Measurements from ENCODE around the gene CELF2.
A peak's percentile ranks its signal among the peaks of the same experiment; 100 is the strongest.

CELF2 gene

GRCh38 chr10:11169976-11170375 is 152.3 kb downstream of the CELF2 start:
- Histone ChIP-seq H3K36me3 (ENCODE audit: control insufficient read depth in 1 of 2, insufficient read depth in 2 of 2, low read length in 2 of 2) (peaks cover 11 to 14% of the 10 kb centered on the region in 2 donors), H3K27ac (ENCODE audit: low read length) (peak overlapping the region; percentile 70), H3K4me1 (ENCODE audit: control insufficient read depth in 1 of 2, insufficient read depth in 2 of 2, low read length in 2 of 2) (peaks cover 0 to 15% of the 10 kb centered on the region in 2 donors), H3K9me3 (ENCODE audit: control insufficient read depth in 1 of 2, low read length in 2 of 2) (no peaks in the 10 kb centered on the region), H3K27me3 (ENCODE audit: low read depth, low read length) (no peaks in the 10 kb centered on the region), H3K4me3 (ENCODE audit: low read depth in 1 of 2, low read length in 2 of 2) (peak overlapping the region in 1 of 2 donors; percentile 15)

DNA sequence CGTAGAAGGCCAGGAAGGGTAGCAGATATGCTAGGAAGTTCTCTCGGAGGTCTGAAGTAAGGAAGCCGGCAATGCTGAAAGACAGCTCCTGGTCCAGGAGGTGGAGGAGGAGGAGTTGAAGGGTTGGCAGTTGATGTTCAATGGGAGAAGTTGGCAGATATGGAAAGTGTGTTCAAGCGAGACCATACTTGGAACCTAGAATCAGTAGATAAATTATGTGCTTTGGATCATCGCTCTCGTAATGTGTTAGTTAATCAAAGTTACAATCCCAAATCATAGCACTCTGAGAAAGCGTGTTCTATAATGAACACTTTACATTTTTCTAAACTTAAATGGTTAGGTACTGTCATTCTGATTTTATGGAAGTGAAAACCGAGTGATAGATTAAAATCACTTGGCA is 152.9 kb downstream of the CELF2 start:
- Histone ChIP-seq H3K36me3 (ENCODE audit: control insufficient read depth in 1 of 2, insufficient read depth in 2 of 2, low read length in 2 of 2) (peaks cover 11 to 14% of the 10 kb centered on the region in 2 donors), H3K4me1 (ENCODE audit: control insufficient read depth in 1 of 2, insufficient read depth in 2 of 2, low read length in 2 of 2) (peaks cover 0 to 15% of the 10 kb centered on the region in 2 donors), H3K27me3 (ENCODE audit: low read depth, low read length) (no peaks in the 10 kb centered on the region), H3K27ac (ENCODE audit: low read length) (peak overlapping the region; percentile 70), H3K4me3 (ENCODE audit: low read depth in 1 of 2, low read length in 2 of 2) (peak overlapping the region in 1 of 2 donors; percentile 15), H3K9me3 (ENCODE audit: control insufficient read depth in 1 of 2, low read length in 2 of 2) (no peaks in the 10 kb centered on the region)

DNA sequence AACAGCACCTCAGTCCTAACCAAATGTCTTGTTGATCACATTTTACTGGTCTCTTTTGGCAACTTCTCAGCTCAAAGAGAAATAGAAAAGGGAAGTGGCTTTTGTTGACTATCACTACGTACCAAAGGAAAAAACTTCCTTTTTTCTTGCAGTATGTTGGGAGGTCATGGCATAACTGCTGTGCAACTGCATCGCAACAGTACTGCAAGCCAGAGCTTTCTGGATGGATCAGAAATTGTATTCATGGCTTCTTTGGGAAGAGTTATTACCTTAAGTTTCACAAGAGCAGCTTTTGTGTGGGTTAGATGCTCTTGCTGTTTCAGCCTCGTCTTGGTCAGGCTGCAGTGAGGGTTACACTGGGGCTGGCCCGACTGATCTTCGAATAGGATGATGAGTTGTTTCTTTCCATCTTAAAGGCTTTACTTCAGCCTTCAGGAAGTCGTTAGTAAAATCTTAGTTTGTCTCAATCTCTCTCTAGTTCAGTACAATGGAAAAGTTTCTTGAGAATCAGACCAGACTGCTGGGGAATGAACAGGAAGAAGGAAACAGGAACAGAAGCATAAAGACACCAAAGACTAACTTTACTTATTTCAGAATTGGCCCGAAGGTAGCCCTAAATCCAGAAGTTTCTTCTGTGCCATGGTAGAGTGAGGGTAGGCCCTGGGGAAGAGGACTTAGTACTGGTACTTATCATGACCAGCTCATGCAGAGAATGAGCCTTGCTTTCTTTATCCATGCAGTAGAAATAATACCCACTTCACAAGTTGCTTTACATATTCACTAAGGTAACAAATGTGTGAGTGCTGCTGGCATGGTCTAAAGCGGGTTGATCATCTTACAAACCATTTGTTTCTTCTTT is 153.6 kb downstream of the CELF2 start:
- H3K27ac ChIP-seq (ENCODE audit: low read length): peak overlapping the region; percentile 70
- no peaks in the 10 kb centered on the region for H3K27me3 ChIP-seq (ENCODE audit: low read depth, low read length)
- H3K4me3 ChIP-seq (ENCODE audit: low read depth in 1 of 2, low read length in 2 of 2): no peak overlapping the region
- H3K9me3 ChIP-seq (ENCODE audit: control insufficient read depth in 1 of 2, low read length in 2 of 2): no peaks in the 10 kb centered on the region
- H3K36me3 ChIP-seq (ENCODE audit: control insufficient read depth in 1 of 2, insufficient read depth in 2 of 2, low read length in 2 of 2): peaks cover 11 to 14% of the 10 kb centered on the region in 2 donors
- peaks cover 0 to 15% of the 10 kb centered on the region in 2 donors for H3K4me1 ChIP-seq (ENCODE audit: control insufficient read depth in 1 of 2, insufficient read depth in 2 of 2, low read length in 2 of 2)

DNA sequence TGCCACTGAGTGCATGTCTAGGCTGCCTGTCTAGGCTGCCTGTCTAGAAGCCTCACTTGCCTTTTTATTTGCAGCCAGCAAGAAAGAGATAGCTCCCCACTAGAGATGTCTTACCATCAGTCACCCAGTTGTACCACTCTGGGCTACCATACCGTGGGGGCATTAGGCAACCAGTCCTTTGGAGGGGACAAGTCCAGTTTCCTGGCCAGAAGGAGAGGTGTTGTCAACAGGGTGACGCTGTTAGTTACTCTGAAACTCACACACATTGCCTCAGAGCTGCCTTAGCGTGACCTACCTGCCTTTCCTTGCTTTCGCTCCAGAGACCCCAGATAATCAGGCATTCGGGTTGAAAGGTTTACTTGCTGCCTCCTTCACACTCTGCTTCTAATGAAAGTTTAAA is 155.4 kb downstream of the CELF2 start:
- Histone ChIP-seq H3K4me3 (ENCODE audit: low read depth in 1 of 2, low read length in 2 of 2) (no peak overlapping the region), H3K27ac (ENCODE audit: low read length) (peak overlapping the region; percentile 3), H3K4me1 (ENCODE audit: control insufficient read depth in 1 of 2, insufficient read depth in 2 of 2, low read length in 2 of 2) (peaks cover 0 to 19% of the 10 kb centered on the region in 2 donors)

GRCh38 chr10:11175823-11176243 is 158.2 kb downstream of the CELF2 start:
- Histone ChIP-seq H3K27me3 (ENCODE audit: low read depth, low read length) (no peaks in the 10 kb centered on the region), H3K4me1 (ENCODE audit: control insufficient read depth in 1 of 2, insufficient read depth in 2 of 2, low read length in 2 of 2) (peaks cover 0 to 17% of the 10 kb centered on the region in 2 donors), H3K9me3 (ENCODE audit: control insufficient read depth in 1 of 2, low read length in 2 of 2) (no peaks in the 10 kb centered on the region), H3K27ac (ENCODE audit: low read length) (peak overlapping the region; percentile 67), H3K36me3 (ENCODE audit: control insufficient read depth in 1 of 2, insufficient read depth in 2 of 2, low read length in 2 of 2) (peaks cover 0 to 8% of the 10 kb centered on the region in 2 donors), H3K4me3 (ENCODE audit: low read depth in 1 of 2, low read length in 2 of 2) (no peak overlapping the region)

More for the DNA sequence above, 155.4 kb downstream of the CELF2 start:
- Histone ChIP-seq H3K9me3 (ENCODE audit: control insufficient read depth in 1 of 2, low read length in 2 of 2) (no peaks in the 10 kb centered on the region), H3K36me3 (ENCODE audit: control insufficient read depth in 1 of 2, insufficient read depth in 2 of 2, low read length in 2 of 2) (peaks cover 7 to 9% of the 10 kb centered on the region in 2 donors), H3K27me3 (ENCODE audit: low read depth, low read length) (no peaks in the 10 kb centered on the region)

- H3K27me3 ChIP-seq (ENCODE audit: low read depth, low read length): no peaks in the 10 kb centered on the region
- H3K27ac ChIP-seq (ENCODE audit: low read length): peak overlapping the region; percentile 67
- no peak overlapping the region for H3K4me3 ChIP-seq (ENCODE audit: low read depth in 1 of 2, low read length in 2 of 2)
- peaks cover 5 to 11% of the 10 kb centered on the region in 2 donors for H3K36me3 ChIP-seq (ENCODE audit: control insufficient read depth in 1 of 2, insufficient read depth in 2 of 2, low read length in 2 of 2)
- peaks cover 0 to 19% of the 10 kb centered on the region in 2 donors for H3K4me1 ChIP-seq (ENCODE audit: control insufficient read depth in 1 of 2, insufficient read depth in 2 of 2, low read length in 2 of 2)
- no peaks in the 10 kb centered on the region for H3K9me3 ChIP-seq (ENCODE audit: control insufficient read depth in 1 of 2, low read length in 2 of 2)
Measured at GRCh38 chr10:11176746-11177145, 159.1 kb downstream of the CELF2 start.

GRCh38 chr10:11177381-11177780 is 159.7 kb downstream of the CELF2 start:
- Histone ChIP-seq H3K4me3 (ENCODE audit: low read depth in 1 of 2, low read length in 2 of 2) (no peak overlapping the region), H3K36me3 (ENCODE audit: control insufficient read depth in 1 of 2, insufficient read depth in 2 of 2, low read length in 2 of 2) (peaks cover 5 to 11% of the 10 kb centered on the region in 2 donors), H3K27ac (ENCODE audit: low read length) (peak overlapping the region; percentile 29), H3K4me1 (ENCODE audit: control insufficient read depth in 1 of 2, insufficient read depth in 2 of 2, low read length in 2 of 2) (peaks cover 0 to 23% of the 10 kb centered on the region in 2 donors), H3K27me3 (ENCODE audit: low read depth, low read length) (no peaks in the 10 kb centered on the region), H3K9me3 (ENCODE audit: control insufficient read depth in 1 of 2, low read length in 2 of 2) (no peaks in the 10 kb centered on the region)

DNA sequence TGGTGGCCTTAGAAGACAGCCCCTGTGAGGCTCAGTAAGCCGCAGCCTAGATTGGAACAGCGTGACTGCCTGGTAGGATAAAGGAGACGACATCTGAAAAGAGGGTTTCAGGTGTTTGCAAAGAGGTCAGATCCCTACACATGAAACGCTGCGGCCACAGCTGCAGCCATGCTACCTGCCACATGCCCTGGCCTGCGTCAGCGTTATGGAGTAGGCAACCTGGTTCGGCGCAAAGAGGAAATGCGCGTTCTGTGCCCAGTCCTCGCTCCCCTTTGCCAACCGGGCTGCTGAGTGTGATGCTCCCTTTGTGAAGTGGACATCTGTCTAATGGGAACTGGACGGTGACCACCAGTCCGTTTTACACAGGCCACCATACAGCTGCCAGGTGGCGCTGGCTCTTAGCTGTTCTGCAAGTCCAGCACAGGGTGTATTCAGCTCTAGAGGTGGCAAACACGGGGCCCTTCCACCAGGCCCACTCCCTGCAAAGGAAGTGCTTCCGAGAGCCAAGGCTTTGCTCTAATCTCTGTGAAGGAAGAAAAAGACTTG is 160.3 kb downstream of the CELF2 start:
- H3K9me3 ChIP-seq (ENCODE audit: control insufficient read depth in 1 of 2, low read length in 2 of 2): no peaks in the 10 kb centered on the region
- peak overlapping the region; percentile 34 for H3K27ac ChIP-seq (ENCODE audit: low read length)
- peaks cover 0 to 23% of the 10 kb centered on the region in 2 donors for H3K4me1 ChIP-seq (ENCODE audit: control insufficient read depth in 1 of 2, insufficient read depth in 2 of 2, low read length in 2 of 2)
- H3K27me3 ChIP-seq (ENCODE audit: low read depth, low read length): no peaks in the 10 kb centered on the region
- H3K4me3 ChIP-seq (ENCODE audit: low read depth in 1 of 2, low read length in 2 of 2): no peak overlapping the region
- H3K36me3 ChIP-seq (ENCODE audit: control insufficient read depth in 1 of 2, insufficient read depth in 2 of 2, low read length in 2 of 2): peaks cover 5 to 8% of the 10 kb centered on the region in 2 donors

DNA sequence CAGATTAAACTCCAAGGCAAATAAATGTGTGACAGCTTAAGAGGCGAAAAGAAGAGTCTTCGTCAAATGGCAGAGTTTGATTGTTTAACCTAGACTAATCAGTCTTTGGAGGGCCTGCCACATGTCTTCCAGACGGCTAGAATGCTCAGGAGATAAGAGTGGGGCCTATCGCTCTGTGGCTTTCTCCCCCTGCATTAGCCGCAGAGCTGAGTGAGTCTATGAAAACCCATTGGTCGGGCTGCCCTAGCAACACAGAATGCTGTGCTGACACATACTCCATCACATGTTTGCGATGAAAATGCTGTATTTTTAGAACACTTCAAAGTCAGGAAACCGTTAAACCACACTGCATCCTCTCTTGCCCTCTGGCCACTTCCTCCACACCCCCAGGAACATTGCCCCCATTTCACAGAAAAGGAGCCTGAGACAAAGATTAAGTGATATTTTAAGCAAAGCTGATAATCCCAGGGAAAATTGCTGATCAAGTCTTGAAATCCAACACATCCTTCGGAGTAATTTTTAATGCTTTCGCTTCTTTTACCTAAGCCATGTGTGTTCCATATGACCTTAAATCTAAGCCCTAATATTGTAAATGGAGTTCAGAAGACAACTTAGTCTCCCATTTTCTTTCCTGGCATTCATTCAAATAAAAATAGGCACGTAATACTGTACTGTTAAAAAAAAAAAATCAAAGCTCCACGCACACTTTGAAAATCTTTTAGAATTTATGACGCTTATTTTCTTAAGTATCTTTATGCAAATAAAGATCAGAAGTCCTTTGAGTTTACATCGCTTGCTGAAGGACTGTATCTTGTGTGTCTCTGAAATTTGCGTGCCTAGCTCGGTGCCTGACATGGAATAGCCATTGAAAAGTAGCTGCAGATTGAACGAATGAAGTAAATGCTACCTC is 161.2 kb downstream of the CELF2 start:
- Histone ChIP-seq H3K36me3 (ENCODE audit: control insufficient read depth in 1 of 2, insufficient read depth in 2 of 2, low read length in 2 of 2) (peaks cover 3 to 5% of the 10 kb centered on the region in 2 donors), H3K9me3 (ENCODE audit: control insufficient read depth in 1 of 2, low read length in 2 of 2) (no peaks in the 10 kb centered on the region), H3K27me3 (ENCODE audit: low read depth, low read length) (no peaks in the 10 kb centered on the region), H3K4me1 (ENCODE audit: control insufficient read depth in 1 of 2, insufficient read depth in 2 of 2, low read length in 2 of 2) (peaks cover 0 to 17% of the 10 kb centered on the region in 2 donors), H3K4me3 (ENCODE audit: low read depth in 1 of 2, low read length in 2 of 2) (no peak overlapping the region), H3K27ac (ENCODE audit: low read length) (peak overlapping the region; percentile 34)

GRCh38 chr10:11179516-11180105 is 161.9 kb downstream of the CELF2 start:
- H3K4me3 ChIP-seq (ENCODE audit: low read depth in 1 of 2, low read length in 2 of 2): no peak overlapping the region
- no peak overlapping the region for H3K27ac ChIP-seq (ENCODE audit: low read length)
- H3K9me3 ChIP-seq (ENCODE audit: control insufficient read depth in 1 of 2, low read length in 2 of 2): no peaks in the 10 kb centered on the region
- peaks cover 3 to 5% of the 10 kb centered on the region in 2 donors for H3K36me3 ChIP-seq (ENCODE audit: control insufficient read depth in 1 of 2, insufficient read depth in 2 of 2, low read length in 2 of 2)
- H3K4me1 ChIP-seq (ENCODE audit: control insufficient read depth in 1 of 2, insufficient read depth in 2 of 2, low read length in 2 of 2): peaks cover 0 to 17% of the 10 kb centered on the region in 2 donors
- no peaks in the 10 kb centered on the region for H3K27me3 ChIP-seq (ENCODE audit: low read depth, low read length)
